ENCODE measurements around the gene UBAC2. TPM values are rescaled to one million over a fixed set of nuclear protein-coding genes. Genes with fewer than 3 reads are reported as not detected.

UBAC2 gene
- total RNA-seq, 1 experiment from 2014 or later, result 45.8 TPM

GRCh38 chr13:99265162-99265800 lies 64.6 kb downstream of the UBAC2 start:
- Histone ChIP-seq H3K4me3 (ENCODE audit: low read depth, low read length, poor library complexity, severe bottlenecking) (no peak overlapping the region), H3K9me3 (ENCODE audit: low read depth, low read length, poor library complexity, severe bottlenecking) (no peaks in the 10 kb centered on the region), H3K4me1 (ENCODE audit: insufficient read depth, low read length, poor library complexity, severe bottlenecking) (no peaks in the 10 kb centered on the region), H3K36me3 (ENCODE audit: insufficient read depth, low read length, poor library complexity, severe bottlenecking) (no peaks in the 10 kb centered on the region), H3K27ac (ENCODE audit: low read depth, low read length, poor library complexity, severe bottlenecking) (no peak overlapping the region), H3K27me3 (replicated peaks; ENCODE audit: insufficient read depth, low read depth, low read length, poor library complexity) (no peaks in the 10 kb centered on the region)
- intact Hi-C loops (cut with micrococcal nuclease; ENCODE audit: unreplicated experiment), result loop anchor here (10.0 kb wide), 1 partner anchor 420 kb away; no protein-coding TSS in a partner anchor
- TF ChIP-seq CTCF (conservative IDR thresholded peaks at IDR 0.05; ENCODE audit: low read depth, low read length) (no peak), EZH2 (IDR thresholded peaks at IDR 0.05; ENCODE audit: borderline replicate concordance, low read depth, low read length, poor library complexity, severe bottlenecking) (no peak)
- no TSS peak for BruUV-seq (replicated peaks)
- POLR2A ChIA-PET (ENCODE audit: low non-redundant PET), result no interaction called here
- CTCF ChIA-PET, result interaction anchor here (0.6 to 1.2 kb wide), 4 partner anchors 10 to 236 kb away, joined by 4 to 13 read pairs (median 6); no protein-coding TSS in a partner anchor
- DNase-seq (ENCODE audit: low spot score), result no peak

- DNase-seq (ENCODE audit: low spot score), result peak; percentile 48
- Histone ChIP-seq H3K27ac (ENCODE audit: low read depth, low read length, poor library complexity, severe bottlenecking) (no peak overlapping the region), H3K36me3 (ENCODE audit: insufficient read depth, low read length, poor library complexity, severe bottlenecking) (no peaks in the 10 kb centered on the region), H3K4me1 (ENCODE audit: insufficient read depth, low read length, poor library complexity, severe bottlenecking) (no peaks in the 10 kb centered on the region), H3K4me3 (ENCODE audit: low read depth, low read length, poor library complexity, severe bottlenecking) (no peak overlapping the region), H3K27me3 (replicated peaks; ENCODE audit: insufficient read depth, low read depth, low read length, poor library complexity) (no peaks in the 10 kb centered on the region), H3K9me3 (ENCODE audit: low read depth, low read length, poor library complexity, severe bottlenecking) (no peaks in the 10 kb centered on the region)
- ChIA-PET CTCF (interaction anchor here (0.6 to 1.2 kb wide), 5 partner anchors 9 to 237 kb away, joined by 3 to 13 read pairs (median 6); no protein-coding TSS in a partner anchor), POLR2A (ENCODE audit: low non-redundant PET) (no interaction called here)
- BruUV-seq (replicated peaks), result no TSS peak
- intact Hi-C loops (cut with micrococcal nuclease; ENCODE audit: unreplicated experiment), result loop anchor here (10.0 kb wide), 1 partner anchor 421 kb away; no protein-coding TSS in a partner anchor
- TF ChIP-seq EZH2 (IDR thresholded peaks at IDR 0.05; ENCODE audit: borderline replicate concordance, low read depth, low read length, poor library complexity, severe bottlenecking) (no peak), CTCF (conservative IDR thresholded peaks at IDR 0.05; ENCODE audit: low read depth, low read length) (peak; percentile 64)
Observed at GRCh38 chr13:99265821-99266426, 65.3 kb downstream of the UBAC2 start.

DNA sequence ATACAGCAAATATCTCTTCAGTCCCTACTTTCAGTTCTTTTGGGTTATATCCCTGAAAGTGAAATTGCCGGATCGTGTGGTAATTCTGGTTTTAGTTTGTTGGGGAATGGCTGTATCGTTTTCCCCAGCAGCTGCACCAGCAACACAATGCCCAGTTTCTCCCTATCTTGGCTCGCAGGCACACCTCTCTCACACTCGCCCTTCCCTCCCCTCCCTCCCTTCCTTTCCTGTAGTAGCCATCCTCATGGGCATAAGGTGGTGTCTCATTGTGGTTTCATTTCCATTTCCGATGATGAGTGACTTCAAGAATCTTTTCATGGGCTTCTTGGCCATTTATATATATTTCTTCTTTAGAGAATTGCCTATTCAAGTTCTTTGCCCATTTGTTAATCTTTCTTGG lies 66.2 kb downstream of the UBAC2 start:
- Histone ChIP-seq H3K4me1 (ENCODE audit: insufficient read depth, low read length, poor library complexity, severe bottlenecking) (no peaks in the 10 kb centered on the region), H3K9me3 (ENCODE audit: low read depth, low read length, poor library complexity, severe bottlenecking) (no peaks in the 10 kb centered on the region), H3K36me3 (ENCODE audit: insufficient read depth, low read length, poor library complexity, severe bottlenecking) (no peaks in the 10 kb centered on the region), H3K4me3 (ENCODE audit: low read depth, low read length, poor library complexity, severe bottlenecking) (no peak overlapping the region), H3K27ac (ENCODE audit: low read depth, low read length, poor library complexity, severe bottlenecking) (no peak overlapping the region), H3K27me3 (replicated peaks; ENCODE audit: insufficient read depth, low read depth, low read length, poor library complexity) (no peaks in the 10 kb centered on the region)
- CTCF ChIA-PET, result no interaction called here
- POLR2A ChIA-PET (ENCODE audit: low non-redundant PET), result no interaction called here
- intact Hi-C loops (cut with micrococcal nuclease; ENCODE audit: unreplicated experiment), result loop anchor here (10.0 kb wide), 1 partner anchor 422 kb away; no protein-coding TSS in a partner anchor
- no peak for DNase-seq (ENCODE audit: low spot score)
- BruUV-seq (replicated peaks), result no TSS peak
- TF ChIP-seq EZH2 (IDR thresholded peaks at IDR 0.05; ENCODE audit: borderline replicate concordance, low read depth, low read length, poor library complexity, severe bottlenecking), result no peak
- no peak for TF ChIP-seq CTCF (conservative IDR thresholded peaks at IDR 0.05; ENCODE audit: low read depth, low read length)
